ENCODE measurements around the gene ANKS1B.
"Not testable (repeated sequence)": the region's sequence is repeated elsewhere in the genome, so short reads cannot be mapped to it uniquely, and the experiment has no call there.

Gene ANKS1B

GRCh38 chr12:98791406-98791805 is 1193.3 kb downstream of the ANKS1B start:
- DNase-seq = no peak

DNA sequence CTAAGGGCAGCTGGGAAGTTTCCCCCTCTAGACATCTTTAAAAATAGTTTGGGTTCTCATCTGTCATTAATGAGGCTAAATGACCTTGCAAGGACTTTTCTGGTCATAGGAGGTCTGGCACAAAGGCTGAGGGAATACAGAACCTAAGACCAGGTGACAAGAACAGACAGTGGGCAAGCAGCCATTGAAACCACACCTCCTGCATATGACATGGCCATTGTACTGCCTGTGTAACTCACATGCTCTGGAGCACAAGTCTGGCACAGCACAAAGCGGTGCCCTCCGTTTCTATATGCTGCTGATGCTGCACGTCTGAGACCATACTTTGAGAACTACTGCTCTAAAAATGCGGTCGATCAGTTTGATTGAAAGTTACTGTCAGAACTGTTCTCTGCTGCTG is 1196.3 kb downstream of the ANKS1B start:
- DNase-seq = no peak

- no peak for DNase-seq
Observed at GRCh38 chr12:98786653-98787052, 1198.1 kb downstream of the ANKS1B start.

DNA sequence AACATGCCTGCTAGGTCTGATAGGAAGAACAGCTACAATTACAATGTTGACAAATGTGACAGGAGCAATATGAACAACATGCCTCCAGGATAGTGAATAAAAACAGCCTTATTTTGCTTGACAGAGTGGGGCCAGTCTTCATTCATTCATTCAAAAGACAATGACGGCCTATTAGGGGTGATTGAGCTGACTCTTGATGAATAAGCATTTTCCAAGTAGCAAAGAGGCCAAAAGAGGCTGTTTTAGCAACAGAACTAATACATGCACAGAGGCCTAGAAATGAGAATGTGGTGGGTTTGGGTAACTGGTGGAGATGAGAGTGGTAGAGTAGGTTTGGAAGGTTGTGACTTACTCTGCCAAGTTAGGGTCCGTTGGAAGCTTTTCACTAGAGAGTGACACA is 1201.3 kb downstream of the ANKS1B start:
- no peak for DNase-seq

DNA sequence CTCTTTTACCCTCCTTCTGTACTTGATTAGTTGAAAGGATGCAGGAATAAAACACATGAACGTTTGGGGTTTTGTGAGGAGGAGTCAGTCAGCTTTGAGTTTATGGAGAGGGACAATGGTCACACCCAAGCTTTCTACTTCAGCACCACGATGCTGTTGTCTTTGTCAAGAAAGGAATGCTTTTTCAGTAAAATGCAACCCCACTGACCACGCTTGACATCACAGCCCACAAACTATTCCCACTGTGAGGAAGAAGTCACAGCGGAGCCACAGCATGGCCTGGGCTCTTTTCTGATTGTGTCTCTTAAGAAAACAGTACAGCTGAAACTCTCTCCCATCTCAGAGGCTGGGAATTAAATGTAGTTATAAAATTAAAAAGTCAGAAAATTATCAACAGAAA is 1204.5 kb downstream of the ANKS1B start:
- no peak for DNase-seq

DNA sequence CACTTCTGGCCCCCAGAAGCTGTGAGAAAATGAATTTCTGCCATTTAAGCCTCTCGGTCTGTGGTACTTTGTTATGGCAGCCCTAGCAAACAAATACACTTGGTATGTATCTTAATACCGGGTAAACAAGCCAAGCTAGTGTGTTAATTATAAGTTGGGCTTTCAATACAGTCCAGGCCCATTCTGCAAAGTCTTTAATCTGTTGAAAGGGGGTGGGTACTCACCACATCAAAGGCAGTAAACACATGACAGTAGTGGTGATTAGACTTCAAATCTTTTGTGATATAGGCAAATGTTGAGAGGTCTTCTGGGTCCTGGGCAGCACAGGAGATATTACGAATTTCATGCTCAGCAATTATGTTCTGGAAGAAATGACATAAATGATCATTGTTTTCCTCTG is 1211.9 kb downstream of the ANKS1B start:
- DNase-seq = no peak

DNA sequence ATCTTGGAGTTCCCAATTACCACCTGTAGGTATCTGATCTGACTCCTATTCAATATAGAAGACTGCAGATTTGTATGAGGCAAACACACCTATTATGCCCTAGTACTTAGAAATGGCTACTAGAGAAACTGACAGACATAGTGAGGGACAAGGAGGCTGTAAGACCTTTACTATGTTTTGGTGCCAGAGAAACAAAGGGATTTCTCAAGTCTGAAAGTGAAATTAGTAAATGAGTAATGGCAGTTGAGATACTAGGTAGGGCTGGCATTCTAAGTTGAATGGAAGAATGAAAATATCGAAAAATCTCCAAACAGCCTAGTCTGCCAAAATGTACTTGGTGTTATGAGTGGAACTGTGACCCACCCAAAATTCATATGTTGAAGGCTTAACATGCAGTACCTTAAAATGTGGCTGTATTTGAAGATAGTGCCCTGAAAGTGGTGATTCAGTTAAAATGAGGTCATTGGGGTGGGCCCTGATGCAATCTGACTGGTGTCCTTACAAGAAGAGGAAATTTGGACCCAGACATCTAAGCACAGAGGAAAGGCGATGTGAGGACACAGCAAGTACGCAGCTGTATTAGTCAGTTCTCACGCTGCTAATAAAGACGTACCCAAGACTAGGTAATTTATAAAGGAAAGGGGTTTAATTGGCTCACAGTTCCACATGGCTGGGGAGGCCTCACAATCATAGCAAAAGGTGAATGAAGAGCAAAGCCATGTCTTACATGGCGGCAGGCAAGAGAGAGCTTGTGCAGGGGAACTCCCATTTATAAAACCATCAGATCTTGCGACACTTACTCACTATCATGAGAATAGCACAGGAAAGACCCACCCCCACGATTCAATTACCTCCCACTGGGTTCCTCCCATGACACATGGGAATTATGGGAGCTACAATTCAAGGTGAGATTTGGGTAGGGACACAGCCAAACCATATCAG is 1212.7 kb downstream of the ANKS1B start:
- DNase-seq = peak; percentile 4

DNA sequence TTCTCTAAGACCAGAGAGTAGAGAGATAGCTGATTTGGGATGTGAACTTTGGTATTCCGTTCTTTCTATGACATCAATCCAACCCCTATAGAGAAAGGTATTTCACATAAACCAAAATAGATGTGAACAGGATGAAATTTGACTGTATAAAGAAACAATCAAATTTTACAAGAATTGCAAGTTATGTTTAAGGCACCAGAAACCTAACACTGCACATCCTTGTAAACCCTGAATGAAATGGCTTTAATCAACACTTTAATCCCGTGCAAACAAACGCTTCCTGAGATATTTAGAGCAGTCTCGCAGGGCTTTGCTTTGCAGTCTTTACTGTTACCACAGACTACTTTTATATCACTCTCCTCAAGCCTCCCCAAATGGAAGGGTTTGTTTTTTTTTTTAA is 1214.5 kb downstream of the ANKS1B start:
- DNase-seq = no peak

DNA sequence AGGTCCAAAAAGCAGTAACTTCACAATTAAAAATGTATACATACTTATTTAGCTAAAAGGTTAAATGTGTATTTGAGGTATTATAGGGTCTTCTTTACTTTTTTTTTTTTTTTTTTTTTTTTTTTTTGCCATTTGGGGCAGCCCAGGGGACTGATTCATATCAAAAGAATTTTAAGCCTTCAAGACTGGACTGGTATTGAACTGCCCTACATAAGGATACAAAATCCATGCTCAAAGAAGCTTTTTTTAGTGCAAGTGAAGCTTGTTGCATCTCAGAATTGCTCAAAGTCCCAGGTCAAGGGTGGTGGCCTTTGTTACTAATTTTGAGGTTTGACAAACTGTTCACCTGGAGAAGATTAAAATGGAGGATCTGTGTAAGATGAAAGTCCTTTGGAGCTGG is 1215.7 kb downstream of the ANKS1B start:
- no peak for DNase-seq

DNA sequence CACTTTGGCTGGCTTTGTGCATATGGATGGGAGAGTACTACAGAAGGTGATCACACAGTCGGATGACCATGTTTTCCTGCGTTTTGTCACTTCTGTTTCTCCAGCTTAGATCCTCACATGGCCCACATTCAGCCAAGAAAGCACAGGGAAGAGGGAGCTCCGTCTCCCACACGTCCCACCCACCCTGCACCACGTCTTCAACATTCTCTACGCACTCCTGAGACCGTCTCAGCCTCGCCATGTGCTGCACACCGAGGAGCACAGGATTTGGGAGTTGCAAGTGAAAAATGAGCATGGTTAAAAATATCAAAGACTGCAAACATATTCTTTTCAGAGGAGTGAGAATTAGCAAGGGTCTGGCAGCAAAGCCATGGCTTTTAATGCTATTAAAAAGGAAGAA is 1217.5 kb downstream of the ANKS1B start:
- no peak for DNase-seq

- DNase-seq = no peak
Observed at GRCh38 chr12:98763656-98764055, 1221.1 kb downstream of the ANKS1B start.

DNA sequence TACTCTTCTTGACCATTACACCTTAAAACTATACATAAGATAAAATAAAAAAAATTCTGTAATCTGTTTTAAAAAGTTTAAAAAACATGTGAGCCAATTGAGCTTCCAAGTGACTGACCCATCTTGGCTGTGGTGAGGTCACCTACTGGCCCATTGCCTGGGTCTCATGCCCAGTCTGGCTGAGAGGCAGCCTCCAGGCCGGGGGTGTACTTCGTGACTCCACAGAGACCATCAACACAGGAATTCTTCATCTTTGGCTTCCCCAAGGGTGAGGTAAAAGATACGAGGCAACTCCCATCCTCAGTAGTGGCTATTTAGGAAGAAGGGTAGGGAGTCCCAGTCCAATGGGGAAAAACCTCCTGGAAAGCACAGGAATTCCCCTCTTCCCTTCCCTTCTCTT is 1226.4 kb downstream of the ANKS1B start:
- no peak for DNase-seq

GRCh38 chr12:98757455-98757854 is 1227.3 kb downstream of the ANKS1B start:
- no peak for DNase-seq

DNA sequence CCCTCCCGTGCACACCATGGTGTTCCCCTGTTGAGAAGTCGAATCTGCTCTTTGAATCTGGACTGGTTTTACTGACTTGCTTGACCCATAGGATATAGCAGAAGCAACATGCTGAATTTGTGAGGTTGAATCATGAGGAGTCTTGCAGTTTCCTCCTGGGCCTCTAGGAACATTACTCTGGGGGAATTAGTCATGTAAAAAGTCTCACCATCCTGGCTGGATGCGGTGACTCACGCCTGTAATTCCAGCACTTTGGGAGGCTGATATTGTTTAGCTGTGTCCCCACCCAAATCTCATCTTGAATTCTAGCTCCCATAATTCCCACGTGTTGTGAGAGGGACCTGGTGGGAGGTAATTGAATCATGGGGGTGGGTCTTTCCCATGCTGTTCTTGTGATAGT is 1228.9 kb downstream of the ANKS1B start:
- DNase-seq = not testable (repeated sequence)

DNA sequence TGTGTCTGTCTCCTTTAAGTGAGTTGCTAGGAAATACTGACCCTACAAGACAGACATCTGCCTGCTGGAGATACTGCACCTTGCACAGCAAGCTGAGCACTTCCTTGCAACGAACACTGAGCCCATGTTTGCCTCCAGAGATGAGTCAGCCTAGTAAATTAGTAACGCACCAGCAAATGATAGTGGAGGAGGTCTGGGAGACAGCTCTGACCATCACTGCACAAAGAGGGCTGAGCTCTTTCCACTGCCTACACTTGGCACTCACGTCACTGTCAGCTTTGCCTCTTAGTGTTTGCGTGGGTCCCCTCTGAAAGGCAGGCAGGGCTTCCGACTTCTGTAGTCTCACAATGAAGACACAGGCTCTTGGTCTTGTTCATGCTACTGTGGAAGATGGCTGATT is 1230.6 kb downstream of the ANKS1B start:
- DNase-seq = no peak

- no peak for DNase-seq
Observed at GRCh38 chr12:98752726-98753125, 1232.0 kb downstream of the ANKS1B start.

DNA sequence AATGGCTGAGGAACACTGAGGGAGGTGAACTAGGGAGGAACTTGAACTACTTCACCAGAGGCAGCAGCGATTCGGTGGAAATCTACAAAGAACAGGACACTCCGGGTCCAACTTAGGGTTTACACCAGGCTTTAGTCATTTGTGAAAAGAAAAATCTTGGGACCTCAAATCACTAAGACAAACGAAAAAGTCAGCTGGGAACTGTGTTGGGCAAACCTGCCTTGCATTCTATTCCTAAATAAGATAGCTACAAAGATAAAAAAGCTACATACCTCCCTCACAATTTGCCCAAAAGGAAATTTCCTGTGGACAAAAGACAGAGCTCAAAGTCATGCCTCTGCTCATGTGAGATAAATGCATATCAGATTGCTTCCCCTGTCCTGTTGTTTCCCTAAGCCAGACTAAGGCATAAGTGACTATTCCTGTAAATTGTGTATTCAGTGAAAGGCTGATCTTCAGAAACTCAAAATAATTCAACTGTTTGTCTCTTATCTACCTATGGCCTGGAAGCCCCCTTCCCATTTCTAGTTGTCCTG is 1233.1 kb downstream of the ANKS1B start:
- no peak for DNase-seq

DNA sequence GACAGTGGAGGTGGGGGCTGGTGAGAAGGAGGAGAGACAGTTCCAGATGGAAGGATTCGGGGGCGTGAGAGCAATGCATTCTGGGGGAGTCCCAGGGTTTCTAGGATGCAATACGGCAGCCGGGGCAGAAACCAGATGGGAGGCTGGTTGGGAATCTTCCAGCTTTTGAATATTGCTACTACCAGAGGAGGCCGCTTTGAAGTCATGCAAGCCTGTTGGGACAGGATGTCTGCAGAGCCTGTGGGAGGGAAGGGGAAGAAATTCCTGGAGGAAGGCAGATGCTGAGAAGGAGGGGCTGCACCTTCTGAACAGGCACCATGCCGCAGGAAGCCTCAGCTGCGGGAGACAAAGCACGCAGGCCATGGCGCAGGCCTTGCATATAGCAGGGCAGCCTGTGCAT is 1234.2 kb downstream of the ANKS1B start:
- DNase-seq = no peak

DNA sequence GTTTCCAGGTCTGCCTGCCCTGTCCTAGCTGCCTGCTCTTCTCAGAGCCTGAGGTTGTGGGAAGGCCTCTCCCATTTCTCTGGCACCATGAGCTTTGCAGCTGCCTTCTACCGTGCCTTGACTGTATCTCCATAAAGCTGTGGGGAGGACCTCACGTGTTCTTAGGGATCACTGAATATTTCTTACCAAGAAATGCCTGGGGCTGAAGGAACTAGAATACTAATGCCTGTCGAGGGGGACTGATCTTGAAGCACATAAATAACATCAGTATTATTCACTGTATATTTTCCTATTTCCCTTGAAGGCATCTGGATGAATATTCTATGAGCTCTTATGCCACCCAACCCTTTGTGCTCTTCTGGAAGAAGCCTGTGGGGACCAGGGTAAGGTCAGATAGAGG is 1236.3 kb downstream of the ANKS1B start:
- DNase-seq = no peak

DNA sequence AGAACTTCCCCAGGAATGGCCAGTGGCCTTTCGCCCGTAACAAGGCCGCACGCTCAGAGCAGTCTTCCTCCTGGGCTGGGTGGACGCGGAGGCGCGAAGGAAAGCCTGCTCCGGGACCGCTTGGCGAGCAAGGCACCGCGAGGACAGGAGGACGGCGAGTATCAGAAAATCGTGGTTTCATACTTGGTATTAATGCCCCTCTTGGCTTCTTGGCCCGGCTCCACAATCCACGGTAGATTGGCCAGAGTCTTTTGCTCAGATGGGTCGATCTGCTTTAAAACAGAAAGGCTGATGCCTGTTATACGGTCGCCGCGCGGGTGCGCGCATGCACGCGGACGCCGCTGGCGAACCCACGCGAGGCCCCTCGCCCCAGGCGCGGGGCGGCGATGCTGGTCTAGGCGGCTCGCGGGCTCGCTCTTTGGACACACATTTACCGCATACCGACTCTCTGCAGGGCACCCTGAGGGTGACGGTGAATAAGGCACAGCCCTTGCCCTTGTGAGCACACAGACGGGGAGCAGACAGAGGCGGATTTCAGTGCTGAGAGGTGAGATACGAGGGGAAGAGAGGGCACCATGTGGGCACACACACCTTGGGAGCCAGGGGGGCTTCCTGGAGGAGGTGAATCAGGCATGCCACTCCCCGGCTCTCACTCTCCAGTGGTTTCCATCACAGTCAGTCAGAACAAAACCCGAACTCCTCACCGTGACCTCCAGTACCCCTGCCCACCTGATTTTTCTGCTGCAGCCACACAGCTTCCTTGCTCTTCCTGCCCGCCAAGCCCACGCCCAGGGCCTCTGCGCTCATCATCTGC is 1239.0 kb downstream of the ANKS1B start:
- peak; percentile 3 for DNase-seq

GRCh38 chr12:98744680-98745079 is 1240.1 kb downstream of the ANKS1B start:
- DNase-seq = no peak

DNA sequence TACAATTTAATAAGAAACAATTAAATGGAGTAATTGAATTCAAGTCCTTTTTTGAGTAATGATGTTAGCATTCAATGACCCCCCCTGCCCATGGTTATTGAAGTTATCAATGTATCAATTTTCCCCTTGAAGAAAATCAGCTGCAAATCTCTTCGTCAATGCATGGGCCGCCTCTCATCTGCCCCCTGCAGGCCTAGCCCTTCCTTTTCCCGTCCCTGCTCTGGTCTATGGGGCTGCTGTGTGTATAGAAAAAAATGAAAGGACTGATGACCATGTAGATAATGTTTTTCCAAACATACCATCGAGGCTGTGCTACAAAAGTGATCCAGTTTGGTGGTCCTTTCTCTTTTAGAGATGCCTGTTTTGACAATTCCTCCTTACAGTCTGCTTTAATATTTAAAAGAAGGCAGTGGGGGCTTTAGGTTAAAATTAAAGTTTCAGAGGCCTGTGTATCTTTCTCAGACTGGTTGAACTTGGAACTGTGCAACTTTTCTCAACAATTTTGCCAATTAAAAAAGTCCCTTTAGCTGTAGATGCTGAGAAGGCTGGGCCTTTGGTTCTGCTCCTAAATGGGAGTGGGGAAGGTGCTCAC is 1241.3 kb downstream of the ANKS1B start:
- DNase-seq = peak; percentile 32

DNA sequence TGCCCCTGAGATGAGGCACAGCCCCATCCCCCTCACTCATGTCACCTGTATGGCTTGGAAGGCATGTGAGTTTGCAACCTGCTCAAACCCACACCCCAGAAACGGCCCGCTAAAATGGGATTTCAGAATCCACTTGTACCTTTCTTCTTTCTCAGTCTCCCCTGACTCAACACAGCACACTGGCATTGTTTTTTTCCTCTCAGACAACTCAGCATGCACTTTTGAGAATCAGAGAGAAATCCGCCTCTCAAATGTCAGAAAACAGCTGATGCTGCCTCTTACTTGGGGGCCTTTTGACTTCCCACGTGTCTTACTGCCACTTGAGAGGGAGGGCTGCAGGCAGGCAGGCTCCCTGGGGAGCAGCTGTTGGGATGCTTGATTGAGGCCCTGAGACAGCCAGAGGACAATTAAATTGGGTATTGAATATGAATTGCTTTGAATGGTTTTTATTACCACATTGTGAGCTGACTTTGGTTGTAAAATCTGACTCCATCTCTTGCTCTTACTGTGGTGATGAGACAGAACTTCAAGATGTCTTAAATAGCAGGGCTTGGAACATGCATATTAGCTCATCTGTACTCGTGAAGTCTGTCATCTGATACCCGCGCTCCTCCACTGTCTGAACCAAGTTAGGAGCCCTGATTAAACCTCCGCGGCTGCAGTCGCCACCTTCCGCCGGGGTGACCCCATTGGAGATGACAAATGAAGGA is 1243.0 kb downstream of the ANKS1B start:
- DNase-seq = no peak
